GM21576 (cell line): Measurements from ENCODE around the gene ARID1B.

ENCODE experiments used
- ATAC-seq: cut with Tn5 transposase; IDR thresholded peaks from one replicate; pipeline ENCODE4 v1.9.1; 2021; ENCODE audit warnings: mild to moderate bottlenecking, moderate library complexity; ENCODE audit not compliant: unreplicated experiment

The ARID1B gene

DNA sequence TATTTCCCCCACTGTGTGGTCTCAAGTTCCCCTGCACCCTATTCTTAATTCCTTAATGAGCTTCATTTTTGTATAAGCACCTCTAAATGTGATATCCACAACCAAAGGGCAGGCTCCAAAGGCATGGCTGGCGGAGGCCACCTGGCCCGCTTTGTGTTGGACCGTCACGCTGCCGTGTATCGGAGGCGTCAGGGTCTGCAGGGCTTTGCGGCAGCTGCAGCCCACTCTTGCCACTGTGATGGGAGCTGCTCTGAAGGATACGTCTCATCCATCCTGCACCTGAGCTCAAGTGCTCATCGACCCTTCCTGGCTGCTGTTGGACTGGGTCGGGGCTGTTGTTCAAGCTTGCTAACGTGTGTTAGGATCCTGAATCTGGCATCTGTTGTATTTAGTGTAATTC lies 177.6 kb downstream of the ARID1B start:
- ATAC-seq = no peak

DNA sequence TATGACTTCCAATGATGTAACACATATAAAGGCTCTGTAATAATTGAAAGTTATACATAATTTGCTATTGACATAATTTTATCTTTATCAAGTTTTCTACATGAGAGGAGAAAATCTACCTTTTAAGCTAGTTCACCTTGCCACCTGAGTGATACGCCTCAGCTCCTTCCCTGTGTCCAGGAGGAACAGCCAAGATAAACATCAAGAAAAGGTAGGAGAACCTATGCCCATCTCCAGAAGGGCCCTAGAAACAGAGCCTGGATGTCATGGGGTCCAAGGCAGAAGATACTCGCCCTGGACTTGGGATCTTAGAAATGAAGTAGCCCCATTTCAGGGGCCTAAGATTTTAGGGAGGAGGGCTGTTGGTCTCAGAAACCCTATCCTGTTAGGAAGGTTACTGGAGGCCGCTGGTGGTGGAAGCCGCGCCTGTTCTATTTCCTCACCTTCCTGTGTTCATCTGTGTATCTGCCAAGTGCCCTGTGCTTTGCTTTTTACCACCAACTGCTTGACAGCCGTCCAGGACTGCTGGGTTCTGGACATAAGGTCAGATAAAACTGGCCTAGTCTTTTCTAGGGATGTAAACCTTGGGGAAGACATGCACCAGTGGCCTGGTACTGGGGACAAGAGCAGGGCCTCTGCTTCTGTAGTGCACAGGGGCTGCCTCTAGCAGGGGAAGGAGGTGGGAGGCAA lies 178.5 kb downstream of the ARID1B start:
- ATAC-seq = no peak

DNA sequence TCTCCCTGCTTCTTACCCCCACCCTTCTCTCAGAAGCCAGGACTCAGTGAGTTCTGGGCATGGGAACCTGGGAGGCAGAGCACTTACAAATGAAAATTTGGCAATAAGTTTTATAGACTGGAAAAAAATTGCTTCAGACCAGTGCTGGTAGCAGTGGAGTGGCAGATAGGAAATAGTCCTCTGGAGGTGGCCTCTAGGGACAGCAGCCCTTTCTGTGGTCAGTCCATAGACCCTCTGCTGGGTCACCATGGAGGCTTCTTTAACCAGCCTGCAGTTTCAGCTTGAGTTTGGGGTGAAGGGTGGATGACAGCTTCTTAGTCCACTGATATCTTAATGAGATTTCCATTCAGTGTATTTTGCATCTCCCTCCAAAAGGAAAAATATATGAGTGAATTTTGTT lies 179.1 kb downstream of the ARID1B start:
- no peak for ATAC-seq

DNA sequence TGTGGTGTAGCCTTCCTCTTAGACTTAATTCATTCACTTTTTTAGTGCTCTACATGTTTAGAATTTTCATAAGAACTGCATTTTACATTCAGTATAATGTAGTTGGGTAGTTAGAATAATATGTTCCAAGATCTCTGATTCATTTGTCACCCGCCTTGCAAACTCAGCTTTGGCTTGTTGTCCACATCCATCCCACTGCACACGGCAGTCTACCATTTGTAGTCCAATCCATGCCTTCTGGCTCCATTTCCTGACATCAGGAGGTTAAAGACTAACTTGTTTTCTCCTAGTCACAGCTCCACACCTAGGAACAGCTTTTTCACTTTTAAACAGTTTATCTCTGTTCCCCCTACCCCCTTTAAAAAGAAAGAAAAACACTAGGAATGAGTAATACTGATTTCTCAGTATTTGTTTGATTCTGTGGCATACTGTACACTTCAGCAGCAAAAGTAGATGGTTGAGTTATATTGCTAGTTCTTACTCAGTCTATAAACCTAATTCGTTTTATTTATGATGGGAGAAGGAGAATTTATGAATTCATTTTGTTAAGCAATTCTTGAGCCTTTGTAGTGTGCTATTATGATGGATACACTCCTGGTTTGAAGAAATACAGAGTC lies 180.9 kb downstream of the ARID1B start:
- ATAC-seq = peak; percentile 62

DNA sequence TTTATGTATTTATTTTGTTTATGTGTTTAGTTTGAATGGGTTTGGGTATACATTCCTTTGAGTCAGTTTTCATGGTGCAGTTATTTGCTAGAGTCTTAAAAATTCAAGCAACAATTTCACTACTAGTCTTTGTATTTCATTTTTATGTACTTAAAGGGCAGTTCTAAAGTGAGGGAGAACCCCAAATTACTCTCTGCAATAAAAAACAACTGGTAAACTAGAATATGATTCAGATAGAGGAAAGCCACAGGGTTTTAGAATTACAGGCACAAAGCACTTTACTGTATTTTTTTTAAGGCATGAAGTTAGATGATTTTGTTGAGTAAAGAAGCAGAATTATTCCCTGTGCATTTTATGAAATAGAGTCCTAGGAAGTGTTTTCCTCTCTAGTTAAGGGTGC lies 183.3 kb downstream of the ARID1B start:
- ATAC-seq = no peak

DNA sequence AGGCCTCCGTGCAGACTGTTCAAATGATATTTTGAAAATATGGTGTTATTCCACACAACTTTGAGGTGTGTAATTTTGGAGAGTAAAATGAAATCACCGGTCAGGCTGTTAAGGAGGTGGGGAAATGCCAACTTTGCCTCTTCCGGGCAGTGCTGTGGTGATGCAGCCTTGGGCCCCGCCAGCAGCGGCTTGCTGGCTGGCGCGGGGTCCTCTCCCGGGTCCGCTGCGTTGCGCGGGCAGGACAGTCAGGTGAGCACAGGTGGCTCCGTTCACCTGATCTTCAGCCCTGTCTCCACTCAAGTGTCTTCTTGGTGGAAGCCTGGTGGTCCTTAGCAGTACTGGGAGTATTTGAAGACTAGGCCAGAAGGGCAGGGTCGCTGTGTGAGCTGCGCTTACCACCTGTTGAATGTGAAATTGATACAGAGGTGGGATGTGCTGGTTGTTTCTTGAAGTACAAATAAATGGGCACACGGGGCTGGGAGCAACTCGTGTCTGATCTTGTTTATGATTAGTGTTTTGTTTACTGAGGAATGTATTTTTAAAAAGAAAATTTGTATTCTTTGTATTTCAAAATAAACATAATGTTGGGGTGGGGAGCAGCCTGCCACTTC lies 184.2 kb downstream of the ARID1B start:
- ATAC-seq = no peak

DNA sequence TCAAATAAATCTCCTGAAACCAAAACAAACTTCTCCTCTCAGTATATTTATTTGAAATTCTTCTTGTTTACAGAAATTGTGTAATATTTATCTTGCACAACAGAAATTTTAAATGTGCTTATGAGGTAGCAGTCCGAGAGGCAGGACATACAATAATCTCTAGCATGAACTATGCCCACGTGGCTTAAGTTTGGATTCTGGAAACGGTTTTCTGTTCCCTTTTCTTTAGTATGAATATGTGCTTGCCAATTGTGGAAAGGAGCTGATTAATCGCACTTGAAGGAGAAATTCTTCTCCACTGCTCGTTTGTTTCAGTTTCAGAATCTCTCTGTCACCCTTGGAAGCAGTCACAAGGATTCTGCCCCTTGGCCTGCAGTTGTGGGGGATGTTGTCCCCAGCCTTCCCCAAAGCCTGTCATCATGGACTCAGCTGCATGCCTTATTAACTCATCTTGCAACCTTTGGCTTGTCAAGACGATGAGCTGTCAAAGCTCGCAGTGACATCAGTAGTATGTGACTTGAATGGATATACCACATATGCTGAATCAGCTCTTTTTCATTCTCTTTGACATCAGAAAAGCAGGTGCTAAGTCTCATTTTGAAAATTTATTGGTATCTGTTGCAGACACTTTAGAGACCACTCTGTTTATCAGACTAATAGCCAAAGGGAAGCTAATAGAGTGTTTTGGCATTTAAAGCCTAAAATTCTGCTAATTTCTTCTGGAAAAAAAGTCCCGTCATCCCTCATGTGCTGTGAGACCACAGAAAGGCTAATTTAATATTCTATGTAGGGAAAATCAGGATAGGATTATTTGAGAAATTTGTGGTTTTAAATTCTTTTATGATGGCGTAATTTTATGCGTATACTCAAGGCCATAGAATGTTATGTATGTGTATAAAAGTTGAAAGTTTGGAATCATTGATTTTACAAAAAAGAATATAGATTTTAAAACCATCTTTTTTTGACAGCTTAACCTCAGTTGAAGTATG lies 186.8 kb downstream of the ARID1B start:
- ATAC-seq = no peak

DNA sequence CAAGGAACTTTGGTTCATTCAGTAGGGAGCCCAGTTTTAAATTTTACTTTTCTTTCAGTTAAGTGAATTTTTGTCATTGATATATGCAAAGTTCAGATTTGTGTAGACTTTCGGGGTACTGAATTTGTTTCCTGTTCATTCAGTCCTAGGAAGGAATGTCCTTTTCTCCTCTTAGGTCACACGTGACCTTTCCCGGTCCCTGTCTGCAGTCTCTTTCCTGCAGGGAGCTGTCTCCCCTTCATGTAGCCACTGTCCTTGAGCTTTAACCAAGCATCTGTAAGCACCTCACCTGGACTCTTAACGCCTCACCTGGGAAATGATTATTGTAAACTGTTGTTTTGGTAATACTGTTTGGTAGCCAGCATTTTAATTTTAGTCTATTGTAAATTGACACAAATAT lies 190.7 kb downstream of the ARID1B start:
- ATAC-seq = no peak

DNA sequence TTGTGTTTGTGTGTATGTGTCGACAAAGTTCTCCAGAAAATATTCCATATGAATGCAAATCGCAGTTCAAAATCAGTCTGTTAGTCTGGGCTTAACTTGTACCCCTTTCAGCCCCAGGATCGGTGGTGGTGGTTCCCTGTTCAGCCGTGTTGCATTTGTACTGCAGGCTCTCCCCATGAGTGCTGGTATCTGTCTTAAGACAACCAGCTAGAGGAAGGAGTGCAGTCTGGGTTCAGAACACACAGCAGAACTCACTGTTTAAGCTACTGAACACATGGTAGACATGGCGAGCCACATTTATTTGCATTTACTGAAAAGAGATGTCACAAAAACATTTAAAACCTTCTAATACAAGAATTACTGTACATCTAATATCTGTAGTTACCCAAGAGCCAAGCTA lies 192.1 kb downstream of the ARID1B start:
- ATAC-seq = no peak

DNA sequence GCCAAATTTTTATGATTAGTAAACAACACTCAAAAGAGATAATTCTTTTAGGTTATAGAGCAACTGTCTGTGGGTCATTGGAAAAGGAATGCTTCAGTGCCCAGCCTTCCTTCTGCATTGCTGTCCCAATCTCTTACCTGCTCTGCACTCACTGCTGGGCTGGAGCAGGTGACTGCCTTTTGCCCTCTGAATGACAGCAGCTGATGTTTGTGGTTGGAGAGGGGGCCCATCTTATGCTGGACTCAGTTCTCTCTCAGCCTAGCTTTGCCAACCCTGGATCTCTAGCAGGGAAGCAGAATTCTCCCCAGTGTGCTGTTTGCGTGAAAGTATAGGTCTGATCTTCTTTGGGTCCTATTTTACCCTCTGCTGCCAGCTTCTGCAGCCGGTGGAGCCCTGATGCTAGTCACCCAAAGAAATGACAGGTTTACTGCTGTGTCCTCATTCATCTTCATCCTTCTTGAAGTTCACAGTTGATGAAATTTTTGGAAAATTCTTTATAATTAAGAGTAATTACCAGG lies 193.5 kb downstream of the ARID1B start:
- no peak for ATAC-seq

DNA sequence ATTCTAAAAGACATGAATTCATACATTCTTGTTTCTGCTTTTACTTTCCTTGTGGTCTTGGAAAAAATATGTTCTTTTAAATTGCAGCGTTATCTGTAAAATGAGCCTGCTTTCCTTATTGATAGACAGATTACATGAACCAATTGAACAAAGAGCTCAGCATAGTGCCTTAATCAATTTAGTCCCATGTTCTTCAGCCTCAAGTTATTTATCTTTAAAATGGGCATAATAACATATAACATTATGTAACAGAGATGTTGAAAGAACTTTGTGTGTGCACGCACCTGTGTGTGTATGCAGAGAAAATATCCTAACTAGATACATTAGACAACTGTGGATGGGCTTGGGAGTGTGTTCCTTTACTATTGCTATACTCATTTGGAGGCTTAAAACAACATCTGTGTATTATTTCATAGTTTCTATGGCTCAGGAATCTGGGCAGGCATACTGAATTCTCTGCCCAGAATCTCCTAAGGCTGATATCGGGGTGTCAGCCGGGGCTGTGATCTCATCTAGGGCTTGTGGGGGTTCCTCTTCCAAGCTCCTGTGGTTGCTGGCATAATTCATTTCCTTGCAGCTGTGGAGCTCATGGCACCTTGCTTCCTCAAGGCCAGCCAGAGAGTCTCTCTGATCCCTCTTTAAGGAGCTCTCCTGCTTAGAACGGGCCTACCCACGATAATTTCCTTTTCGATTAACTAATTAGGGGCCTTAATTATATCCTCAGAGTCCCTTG lies 194.1 kb downstream of the ARID1B start:
- ATAC-seq = no peak

DNA sequence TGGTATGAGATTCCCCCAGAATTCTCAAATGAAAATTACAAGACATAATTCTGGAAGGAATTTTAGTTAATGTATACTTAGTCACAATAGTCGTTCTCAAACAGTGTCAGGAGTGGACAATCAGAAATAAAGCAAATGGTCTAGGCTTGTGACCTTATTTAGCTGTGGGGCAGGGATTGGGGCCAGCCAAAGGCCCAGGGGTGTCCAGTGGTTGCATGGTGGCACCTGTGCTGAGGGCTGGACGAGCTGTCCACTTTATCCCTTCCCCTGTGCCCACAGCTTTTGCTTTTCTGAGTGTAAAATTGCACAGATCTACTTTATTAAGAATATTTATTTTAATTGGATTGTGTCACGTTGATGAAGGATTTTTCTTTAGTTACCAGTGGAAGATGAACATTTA lies 195.0 kb downstream of the ARID1B start:
- no peak for ATAC-seq

DNA sequence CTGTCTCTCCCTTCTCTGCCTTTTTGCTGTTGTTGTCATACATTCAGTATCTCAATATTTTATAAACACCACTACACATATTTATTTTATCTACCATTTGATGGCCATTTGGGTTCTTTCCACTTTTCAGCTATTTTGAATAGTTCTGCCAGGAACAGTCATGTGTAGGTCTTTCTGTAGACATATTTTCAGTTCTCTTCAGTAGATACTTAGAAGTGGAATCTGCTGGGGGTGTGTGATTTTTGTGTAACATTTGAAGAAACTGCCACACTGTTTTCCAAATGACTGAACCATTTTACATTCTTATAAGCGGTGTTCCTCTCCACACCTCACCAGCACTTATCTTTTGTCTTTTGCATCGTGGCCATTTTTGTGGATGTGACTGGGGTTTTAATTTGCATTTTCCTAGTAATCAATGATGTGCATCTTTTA lies 197.7 kb downstream of the ARID1B start:
- no peak for ATAC-seq

DNA sequence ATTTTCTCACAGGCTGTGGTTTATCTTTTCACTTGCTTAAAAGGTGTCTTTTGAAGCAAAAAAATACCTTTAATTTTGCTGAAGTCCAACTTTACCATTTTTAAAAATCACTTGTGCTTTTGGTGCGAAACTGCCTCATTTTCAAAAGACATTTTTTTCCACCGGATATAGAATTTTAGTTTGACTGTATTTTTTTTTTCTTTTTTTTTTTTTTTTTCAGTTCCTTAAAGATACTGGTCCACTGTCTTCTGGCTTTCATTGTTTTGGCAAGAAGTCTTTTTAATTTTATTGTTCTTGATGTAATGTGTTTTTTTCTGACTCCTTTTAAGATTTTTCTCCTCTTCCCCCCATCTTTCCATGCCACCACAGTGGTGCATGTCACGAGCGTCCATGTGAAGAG lies 198.2 kb downstream of the ARID1B start:
- no peak for ATAC-seq

DNA sequence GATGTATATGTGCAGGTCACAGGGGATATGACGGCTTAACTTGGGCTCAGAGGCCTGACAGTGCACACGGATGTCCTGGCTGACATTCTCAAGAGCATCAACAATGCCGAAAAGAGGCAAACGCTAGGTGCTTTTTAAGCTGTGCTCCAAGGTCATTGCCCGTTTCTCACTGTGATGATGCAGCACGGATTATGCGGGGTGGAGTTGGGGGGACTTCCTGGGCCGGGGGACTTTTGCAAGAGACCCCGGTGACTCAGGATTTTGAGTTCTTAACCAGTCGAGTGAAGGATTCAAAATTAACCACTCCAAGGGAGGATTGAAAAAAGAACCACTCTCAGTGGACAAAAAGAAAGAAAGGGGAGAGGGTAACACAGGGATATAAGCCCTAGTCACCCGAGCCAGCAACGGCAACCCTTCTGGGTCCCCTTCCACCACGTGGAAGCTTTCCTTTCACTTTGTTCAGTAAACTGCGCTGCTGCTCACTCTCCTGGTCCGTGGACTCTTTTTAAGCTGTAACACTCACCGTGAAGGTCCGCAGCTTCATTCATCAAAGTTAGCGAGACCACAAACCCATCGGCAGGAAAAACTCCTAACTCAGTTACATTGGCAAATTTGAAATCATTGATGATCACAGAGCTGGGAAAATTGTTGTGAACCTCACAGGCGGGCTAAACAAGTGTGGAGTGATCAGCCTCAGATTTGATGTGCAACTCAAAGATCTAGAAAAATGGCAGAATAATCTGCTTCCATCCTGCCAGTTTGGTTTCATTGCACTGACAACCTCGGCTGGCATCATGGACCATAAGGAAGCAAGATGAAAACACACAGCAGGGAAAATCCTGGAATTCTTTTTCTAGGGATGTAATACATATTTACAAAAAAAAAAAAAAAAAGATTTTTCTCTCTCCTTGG lies 199.3 kb downstream of the ARID1B start:
- ATAC-seq = no peak

DNA sequence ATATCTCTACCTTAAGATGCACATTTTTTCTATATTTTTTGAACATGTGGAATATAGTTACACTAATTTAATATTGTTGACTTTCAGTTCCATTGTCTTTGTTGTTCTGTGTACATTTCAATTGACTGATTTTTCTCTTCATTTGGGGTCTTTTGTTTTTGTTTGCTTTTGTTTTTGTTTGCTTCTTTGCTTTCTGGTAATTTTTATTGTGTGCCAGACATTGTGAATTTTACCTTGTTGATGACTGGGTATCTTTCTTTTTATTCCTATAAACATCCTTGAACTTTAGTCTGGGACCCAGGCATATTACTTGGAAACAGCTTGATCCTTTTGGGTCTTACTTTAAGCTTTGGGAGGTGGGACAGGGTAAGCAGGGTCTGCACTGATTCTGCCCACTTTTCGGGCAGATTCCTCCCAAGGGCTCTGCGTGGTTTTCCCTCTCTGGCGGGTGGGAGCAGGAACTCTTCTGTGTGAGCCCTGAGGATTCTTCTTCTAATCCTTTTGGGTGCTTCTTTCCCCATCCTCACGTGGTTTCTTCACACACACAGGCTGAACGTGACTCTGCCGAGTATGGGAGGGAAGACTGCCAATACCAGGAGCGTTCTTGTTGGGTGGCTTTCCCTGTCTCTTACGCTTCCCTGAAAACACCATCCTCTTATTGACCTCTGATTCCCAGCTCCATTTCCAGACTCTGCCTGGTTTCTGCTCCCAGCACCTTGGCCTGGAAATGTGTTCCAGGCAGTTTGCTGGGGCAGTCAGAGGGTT lies 200.5 kb downstream of the ARID1B start:
- ATAC-seq = no peak

DNA sequence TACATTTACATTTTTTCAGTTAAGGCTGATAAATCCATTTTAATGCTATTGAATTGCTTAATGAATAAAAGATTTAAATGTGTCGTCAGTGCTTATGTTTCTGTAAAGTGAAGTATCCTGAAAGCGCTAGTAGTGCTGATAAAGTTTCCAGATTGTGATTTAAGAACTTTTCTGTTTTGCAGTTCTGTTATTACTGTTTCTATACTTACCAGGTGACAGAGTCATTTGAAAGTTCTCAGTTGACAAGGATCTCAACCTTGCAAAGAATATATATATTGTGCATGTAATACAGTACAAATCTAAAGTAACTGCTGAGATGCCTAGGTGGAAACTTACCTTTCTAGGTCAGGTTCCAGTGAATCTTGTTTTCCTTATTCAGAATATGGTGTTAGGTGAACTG lies 201.8 kb downstream of the ARID1B start:
- peak; percentile 42 for ATAC-seq

DNA sequence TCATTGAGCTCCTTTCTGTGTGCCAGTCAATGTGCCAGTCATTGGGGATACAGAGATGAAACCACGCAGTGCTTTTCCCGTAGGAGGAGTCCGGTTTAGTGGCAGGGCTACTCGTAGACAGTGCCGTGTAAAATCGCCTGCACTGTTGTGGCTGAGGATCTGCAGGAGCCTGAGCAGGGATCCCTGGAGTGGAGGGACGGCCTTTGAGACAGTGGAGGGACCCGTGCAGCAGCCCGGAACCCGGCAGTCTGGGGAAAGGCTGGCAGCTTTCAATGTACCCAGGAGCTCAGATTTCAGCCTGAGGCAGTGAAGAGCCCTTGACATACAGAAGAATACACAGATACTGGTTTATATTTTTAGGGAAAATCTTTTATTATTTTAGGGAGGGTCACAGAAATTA lies 203.3 kb downstream of the ARID1B start:
- ATAC-seq = no peak

DNA sequence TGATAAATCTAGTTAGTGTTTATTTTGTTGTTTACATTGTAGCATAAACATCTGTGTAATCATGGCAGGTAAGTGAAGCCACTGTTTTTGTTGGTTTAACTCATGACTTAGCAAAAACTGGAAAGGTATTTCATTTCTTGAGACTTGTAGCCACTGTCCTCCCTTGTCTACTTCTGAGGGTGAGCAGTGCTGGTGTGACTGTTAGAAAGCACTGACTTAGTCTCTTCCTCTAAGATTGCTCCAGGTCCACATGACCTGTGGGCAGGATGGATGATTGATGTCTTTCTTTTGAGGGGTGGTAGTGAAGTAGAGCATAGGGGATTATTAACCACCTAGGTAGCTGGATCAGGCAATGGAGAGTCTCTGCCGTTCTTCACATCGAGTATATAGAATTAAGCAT lies 203.8 kb downstream of the ARID1B start:
- ATAC-seq = no peak
